K562 (cell line): ENCODE data around the gene CHSY3. TPM values are rescaled to one million over a fixed set of nuclear protein-coding genes. Genes with fewer than 3 reads are reported as not detected.

ENCODE experiments used
- ATAC-seq: fragments of 200-7000 bp; cut with Tn5 transposase; 3 replicates; pipeline ENCODE4 v1.9.1; 2020; ENCODE audit warnings: moderate library complexity
- BruUV-seq: library from RNA; stranded (reverse); fragments of 400-500 nt; replicated peaks from 2 replicates; lab custom pipeline; 2021; lab: Mats Ljungman, UMichigan
- CTCF ChIA-PET: fragments of 300-600 bp; formaldehyde crosslinking; extraction: SDS; loops from one replicate; lab custom pipeline; 2021; ENCODE audit warnings: low intra/inter-chr PET ratio; lab: Yijun Ruan, JAX
- POLR2A ChIA-PET: fragments of 300-600, 350-650 bp; sonication (Branson Sonifier 250); formaldehyde crosslinking; extraction: SDS; loops from one replicate; lab custom pipeline; 2021; ENCODE audit warnings: antibody characterized with exemption, inconsistent platforms; lab: Yijun Ruan, JAX
- DNase-seq, 4 experiments: peaks; one replicate each; pipeline versions ENCODE4 v3.0.0 to v3.0.0-alpha.2; 2011 to 2018; ENCODE audit warnings: low spot score in 3 of 4, mixed read lengths in 3 of 4; ENCODE audit errors: extremely low read depth in 1 of 4
- FAIRE-seq: peaks from 2 replicates; lab custom pipeline; 2011; peaks lifted over from hg19 to GRCh38; lab: Jason Lieb, UNC
- H2AFZ ChIP-seq: 2 replicates; pipeline ENCODE4 v1.6.0; 2011; ENCODE audit warnings: low read depth, low read length, control low read depth, inconsistent platforms
- H3K27ac ChIP-seq: fragments of 200-600 bp; 3 replicates; pipeline ENCODE4 v1.8.0; 2011; ENCODE audit warnings: low read depth, mild to moderate bottlenecking, control low read depth, inconsistent platforms, low read length, moderate library complexity, mixed read lengths; ENCODE audit errors: extremely low read depth
- H3K27me3 ChIP-seq, 2 experiments: fragments of 300-600 bp in 1 of 2; 2 replicates in 1 of 2; 3 replicates in 1 of 2; pipeline versions ENCODE4 v1.6.0 to v1.8.0; 2011; ENCODE audit warnings: inconsistent platforms in 2 of 2, low read length in 2 of 2, mild to moderate bottlenecking in 1 of 2, mixed read lengths in 1 of 2, moderate library complexity in 1 of 2; ENCODE audit not compliant: control insufficient read depth in 2 of 2, insufficient read depth in 2 of 2
- H3K36me3 ChIP-seq: fragments of 300-600 bp; 3 replicates; pipeline ENCODE4 v1.8.0; 2011; ENCODE audit warnings: mild to moderate bottlenecking, low read length, inconsistent platforms; ENCODE audit not compliant: control insufficient read depth, insufficient read depth
- H3K4me1 ChIP-seq, 2 experiments: fragments of 200-600 bp in 1 of 2; replicated peaks in 1 of 2; 2 replicates in 1 of 2; 3 replicates in 1 of 2; pipeline versions ENCODE4 v1.5.1 to v1.8.0; 2011; ENCODE audit warnings: inconsistent platforms in 2 of 2, low read length in 2 of 2, mild to moderate bottlenecking in 1 of 2, mixed read lengths in 1 of 2, moderate library complexity in 1 of 2; ENCODE audit not compliant: control insufficient read depth in 2 of 2, insufficient read depth in 2 of 2
- H3K4me2 ChIP-seq: 2 replicates; pipeline ENCODE4 v1.6.1; 2011; ENCODE audit warnings: low read length, control low read depth, inconsistent platforms, mixed read lengths; ENCODE audit not compliant: insufficient read depth
- H3K4me3 ChIP-seq: fragments of 200-600 bp; sonication (generic), shearing (Covaris generic); 2 replicates; pipeline ENCODE4 v1.5.1; 2016; ENCODE audit warnings: control low read depth, inconsistent platforms
- H3K79me2 ChIP-seq: fragments of 200-600 bp; 3 replicates; pipeline ENCODE4 v1.8.0; 2011; ENCODE audit warnings: low read length, inconsistent platforms; ENCODE audit not compliant: control insufficient read depth, insufficient read depth
- H3K9ac ChIP-seq, 2 experiments: 2 replicates each; pipeline versions ENCODE4 v1.6.0 to v1.6.1; 2011; ENCODE audit warnings: low read depth in 2 of 2, low read length in 2 of 2, control low read depth in 1 of 2, inconsistent platforms in 1 of 2, mild to moderate bottlenecking in 1 of 2, mixed read lengths in 1 of 2; ENCODE audit not compliant: insufficient read depth in 1 of 2
- H3K9me1 ChIP-seq: one replicate; pipeline ENCODE4 v1.6.0; 2011; ENCODE audit warnings: inconsistent platforms, mild to moderate bottlenecking, low read length, moderate library complexity; ENCODE audit not compliant: control insufficient read depth, insufficient read depth
- H3K9me3 ChIP-seq: replicated peaks from 2 replicates; pipeline ENCODE4 v1.5.1; 2011; ENCODE audit warnings: low read depth, low read length, inconsistent platforms; ENCODE audit not compliant: control insufficient read depth, insufficient read depth
- H4K20me1 ChIP-seq: replicated peaks from 2 replicates; pipeline ENCODE4 v1.6.1; 2011; ENCODE audit warnings: low read length, inconsistent platforms, mixed read lengths; ENCODE audit not compliant: control insufficient read depth, insufficient read depth
- BRF1 ChIP-seq: IDR thresholded peaks from 3 replicates; pipeline ENCODE4 v1.6.1; 2011; ENCODE audit warnings: borderline replicate concordance, mild to moderate bottlenecking; ENCODE audit not compliant: insufficient read length; ENCODE audit errors: extremely low read depth
- GTF3C2 ChIP-seq: IDR thresholded peaks from 3 replicates; pipeline ENCODE4 v1.6.1; 2011; ENCODE audit warnings: borderline replicate concordance, mild to moderate bottlenecking, moderate library complexity; ENCODE audit not compliant: insufficient read length; ENCODE audit errors: extremely low read depth
- KAT8 ChIP-seq: fragments of 450-650 bp; IDR thresholded peaks from 2 replicates; pipeline ENCODE4 v1.6.1; 2016; ENCODE audit warnings: low read depth, mild to moderate bottlenecking
- L3MBTL2 ChIP-seq: fragments of 450-650 bp; IDR thresholded peaks from 2 replicates; pipeline ENCODE4 v1.6.1; 2016; ENCODE audit warnings: mild to moderate bottlenecking, moderate library complexity
- LEF1 ChIP-seq: fragments of 450-650 bp; IDR thresholded peaks from 2 replicates; pipeline ENCODE4 v1.6.1; 2016; ENCODE audit warnings: mild to moderate bottlenecking
- PHF8 ChIP-seq: fragments of 200-600 bp; sonication (generic); IDR thresholded peaks from 2 replicates; pipeline ENCODE4 v1.6.1; 2012; ENCODE audit warnings: mixed run types, mild to moderate bottlenecking, inconsistent platforms, low read length, moderate library complexity, borderline replicate concordance
- PPARD ChIP-seq: fragments of 250-450 bp; sonication (Bioruptor Pico); IDR thresholded peaks from 2 replicates; pipeline ENCODE4 v1.8.0; 2022; ENCODE audit warnings: inconsistent platforms, mild to moderate bottlenecking, moderate library complexity
- RBM14 ChIP-seq: fragments of 200-400 bp; formaldehyde crosslinking; IDR thresholded peaks from 2 replicates; pipeline ENCODE4 v1.6.1; 2018; ENCODE audit warnings: low read depth, mild to moderate bottlenecking, low read length, moderate library complexity, borderline replicate concordance; ENCODE audit not compliant: insufficient read depth
- RNF2 ChIP-seq: sonication (generic); IDR thresholded peaks from 2 replicates; pipeline ENCODE4 v1.6.1; 2016
- SMARCB1 ChIP-seq: IDR thresholded peaks from 2 replicates; pipeline ENCODE4 v1.6.1; 2011; ENCODE audit warnings: improper control_type of control experiment, low read depth; ENCODE audit not compliant: insufficient read length
- SREBF1 ChIP-seq: fragments of 150-350 bp; IDR thresholded peaks from 2 replicates; pipeline ENCODE4 v1.6.1; 2014; ENCODE audit warnings: antibody characterized with exemption, low read depth, low read length, borderline replicate concordance
- TCFL5 ChIP-seq: fragments of 250-450 bp; sonication (Bioruptor Pico); conservative IDR thresholded peaks from 2 replicates; pipeline ENCODE4 v1.6.1; 2021; ENCODE audit warnings: mild to moderate bottlenecking, moderate library complexity, matching md5 sums
- TEAD2 ChIP-seq: fragments of 450-650 bp; IDR thresholded peaks from 2 replicates; pipeline ENCODE4 v1.6.1; 2016; ENCODE audit warnings: missing genetic modification characterization, control low read depth, missing compliant biosample characterization
- TSC22D4 ChIP-seq: fragments of 450-650 bp; IDR thresholded peaks from 2 replicates; pipeline ENCODE4 v1.6.1; 2016; ENCODE audit warnings: missing genetic modification characterization, missing biosample characterization, control low read depth
- ZNF217 ChIP-seq: sonication (generic); formaldehyde crosslinking; IDR thresholded peaks from 2 replicates; pipeline ENCODE4 v1.8.0; 2022; ENCODE audit warnings: mild to moderate bottlenecking, missing genetic modification reagents
- ZNF507 ChIP-seq: conservative IDR thresholded peaks from 2 replicates; pipeline ENCODE4 v1.6.1; 2017; ENCODE audit warnings: missing genetic modification characterization, missing compliant biosample characterization
- ZNF583 ChIP-seq: fragments of 250-450 bp; sonication (Bioruptor Pico); IDR thresholded peaks from 2 replicates; pipeline ENCODE4 v1.4.0; 2020
- ZZZ3 ChIP-seq: fragments of 450-650 bp; IDR thresholded peaks from 2 replicates; pipeline ENCODE4 v1.6.1; 2016; ENCODE audit warnings: antibody characterized with exemption, mild to moderate bottlenecking, moderate library complexity
- WGBS: fragments of 100-300 bp; shearing (Covaris generic); methylation state at CpG from one replicate; pipeline ENCODE4 v1.1.6; 2016; ENCODE audit warnings: low coverage, mixed read lengths; ENCODE audit not compliant: insufficient coverage; ENCODE audit errors: missing lambda C conversion rate; 5-methylcytosine and 5-hydroxymethylcytosine counted together
- in situ Hi-C: fragments of 300-500 bp; cut with MboI; formaldehyde crosslinking; loops from 4 replicates; pipeline ENCODE4 v1.15.0; 2018; ENCODE audit warnings: inconsistent platforms, mixed read lengths
- intact Hi-C: fragments of 100-400 bp; cut with micrococcal nuclease; formaldehyde crosslinking; loops from 2 replicates; pipeline ENCODE4 v1.14.2; 2022
- polyA plus RNA-seq, 8 experiments: library from polyadenylated mRNA; depleted of rRNA in 4 of 8; stranded (reverse) in 5 of 8; unstranded in 3 of 8; fragments of >200 nt; fragmentation: Nextera tagmentation in 2 of 8; fragmentation: Illumina TruSeq in 1 of 8; extraction: Ambion mirVana in 2 of 8; extraction: Trizol in 1 of 8; gene quantifications; 2 replicates each; pipeline versions ENCODE4 v1.2.1 to v1.2.3, GENCODE V29; 2011 to 2014; ENCODE audit warnings: inconsistent platforms in 1 of 8, missing spikeins in 1 of 8
- total RNA-seq, 7 experiments: library from RNA; depleted of rRNA in 6 of 7; stranded (reverse); fragments of >200 nt in 6 of 7; fragmentation: Illumina TruSeq in 2 of 7; extraction: Trizol in 2 of 7; gene quantifications; 2 replicates each; pipeline versions ENCODE4 v1.2.1 to v1.2.3, GENCODE V29; 2011 to 2021; ENCODE audit warnings: low replicate concordance in 1 of 7

The CHSY3 gene
- total and polyA plus RNA-seq, 9 of the 15 experiments (the other 6 are each of a cell fraction or from before 2014, with no cell fraction given): 0.04 TPM; not detected in 8

DNA sequence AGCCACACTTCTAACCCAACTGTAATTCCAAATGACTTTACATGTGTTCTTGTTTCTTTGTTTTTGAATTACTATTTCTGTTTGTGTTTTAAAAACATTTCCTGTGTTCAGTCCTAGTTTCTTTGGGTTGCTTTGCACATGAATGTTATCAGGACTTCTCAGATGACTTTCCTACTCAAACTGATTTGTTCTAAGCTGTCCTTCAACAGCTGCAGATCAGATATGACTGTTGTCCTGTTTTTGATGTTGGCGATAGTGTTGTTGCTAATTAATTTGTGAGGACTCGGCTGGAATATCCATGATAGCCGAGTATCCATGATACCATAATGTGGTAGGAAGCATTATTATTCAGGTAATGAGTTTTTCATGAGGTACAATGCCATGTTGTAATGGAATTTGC, 98.6 kb downstream of the CHSY3 start (continued):
- TF ChIP-seq TSC22D4 (tag) (no peak), ZNF583 (CRISPR knock-in tag) (no peak), TCFL5 (CRISPR knock-in tag) (no peak), RNF2 (no peak), PPARD (CRISPR knock-in tag) (no peak), ZNF217 (CRISPR knock-in tag) (no peak), PHF8 (no peak), RBM14 (no peak)

DNA sequence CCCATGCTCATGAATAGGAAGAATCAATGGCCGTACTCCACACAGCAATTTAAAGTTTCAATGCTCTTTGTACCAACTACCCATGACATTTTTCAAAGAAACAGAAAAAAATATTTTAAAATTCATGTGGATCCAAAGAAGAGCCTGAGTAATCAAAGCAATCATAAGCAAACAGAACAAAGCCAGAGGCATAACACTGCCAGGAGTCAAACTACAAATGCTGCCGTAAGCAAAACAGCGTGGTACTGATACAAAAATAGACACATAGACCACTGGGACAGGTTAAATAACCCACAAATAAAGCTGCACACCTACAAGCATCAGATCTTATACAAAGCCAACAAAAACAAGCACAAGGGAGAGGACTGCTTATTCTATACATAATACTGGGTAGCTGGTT, 107.7 kb downstream of the CHSY3 start:
- FAIRE-seq: no peak
- POLR2A ChIA-PET: no interaction called here
- CTCF ChIA-PET: no interaction called here
- in situ Hi-C loops (no loop called here), intact Hi-C loops (no loop called here)
- Histone ChIP-seq H3K4me3 (no peak overlapping the region), H3K79me2 (no peaks in the 10 kb centered on the region), H2AFZ (no peak overlapping the region), H3K27me3 (no peaks in the 10 kb centered on the region), H3K9ac (no peak overlapping the region), H3K9me3 (no peaks in the 10 kb centered on the region), H3K9me1 (no peaks in the 10 kb centered on the region), H3K4me1 (no peaks in the 10 kb centered on the region), H3K4me2 (no peak overlapping the region), H4K20me1 (no peaks in the 10 kb centered on the region), H3K27ac (no peak overlapping the region), H3K36me3 (no peaks in the 10 kb centered on the region)
- WGBS: 6% methylated on average over 3 of the region's 3 CpGs
- no peak for ATAC-seq
- DNase-seq: no peak
- BruUV-seq: no TSS peak
- TF ChIP-seq L3MBTL2: no peak
- TF ChIP-seq ZNF507: no peak
- TF ChIP-seq SMARCB1: no peak
- TF ChIP-seq SREBF1: no peak
- TF ChIP-seq GTF3C2: no peak
- no peak for TF ChIP-seq ZZZ3
- no peak for TF ChIP-seq KAT8
- TF ChIP-seq TEAD2 (tag): no peak
- no peak for TF ChIP-seq LEF1
- no peak for TF ChIP-seq BRF1
